Lower leg skin (tissue), 3 donors: ENCODE results near the gene EFEMP2.

ENCODE experiments used
- POLR2A ChIP-seq, 2 donors: fragments of 450-650 bp; IDR thresholded peaks; one replicate each; pipeline ENCODE4 v1.6.1; 2016 to 2017; ENCODE audit warnings: antibody characterized with exemption in 2 of 2, mild to moderate bottlenecking in 1 of 2, moderate library complexity in 1 of 2
- TF ChIP-seq, protein P1 (sequence below), 3 donors: fragments of 450-650 bp; IDR thresholded peaks; one replicate each; pipeline ENCODE4 v1.5.1; 2016; ENCODE audit warnings: antibody characterized with exemption in 3 of 3, mild to moderate bottlenecking in 3 of 3, moderate library complexity in 2 of 3

- TF ChIP-seq POLR2A (IDR thresholded peaks at IDR 0.05): no peak
- TF ChIP-seq, protein P1, sequence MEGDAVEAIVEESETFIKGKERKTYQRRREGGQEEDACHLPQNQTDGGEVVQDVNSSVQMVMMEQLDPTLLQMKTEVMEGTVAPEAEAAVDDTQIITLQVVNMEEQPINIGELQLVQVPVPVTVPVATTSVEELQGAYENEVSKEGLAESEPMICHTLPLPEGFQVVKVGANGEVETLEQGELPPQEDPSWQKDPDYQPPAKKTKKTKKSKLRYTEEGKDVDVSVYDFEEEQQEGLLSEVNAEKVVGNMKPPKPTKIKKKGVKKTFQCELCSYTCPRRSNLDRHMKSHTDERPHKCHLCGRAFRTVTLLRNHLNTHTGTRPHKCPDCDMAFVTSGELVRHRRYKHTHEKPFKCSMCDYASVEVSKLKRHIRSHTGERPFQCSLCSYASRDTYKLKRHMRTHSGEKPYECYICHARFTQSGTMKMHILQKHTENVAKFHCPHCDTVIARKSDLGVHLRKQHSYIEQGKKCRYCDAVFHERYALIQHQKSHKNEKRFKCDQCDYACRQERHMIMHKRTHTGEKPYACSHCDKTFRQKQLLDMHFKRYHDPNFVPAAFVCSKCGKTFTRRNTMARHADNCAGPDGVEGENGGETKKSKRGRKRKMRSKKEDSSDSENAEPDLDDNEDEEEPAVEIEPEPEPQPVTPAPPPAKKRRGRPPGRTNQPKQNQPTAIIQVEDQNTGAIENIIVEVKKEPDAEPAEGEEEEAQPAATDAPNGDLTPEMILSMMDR (IDR thresholded peaks at IDR 0.05): no peak
Observed at GRCh38 chr11:65917434-65918210, 45.0 kb upstream of the EFEMP2 start.
